SK-N-SH (cell line): ENCODE data around the gene RNGTT.

Experiments
- CHD2 ChIP-seq: fragments of 150-350 bp; IDR thresholded peaks from 2 replicates; pipeline ENCODE4 v1.6.1; 2018; ENCODE audit warnings: low read length; ENCODE audit not compliant: partially characterized antibody
- MEF2A ChIP-seq: IDR thresholded peaks from 2 replicates; pipeline ENCODE4 v1.4.0; 2012; ENCODE audit warnings: low read depth, borderline replicate concordance
- POLR2AphosphoS5 ChIP-seq: IDR thresholded peaks from 2 replicates; pipeline ENCODE4 v1.6.1; 2012; ENCODE audit warnings: low read depth, low read length
- REST ChIP-seq: IDR thresholded peaks from 2 replicates; pipeline ENCODE4 v1.6.1; 2012; ENCODE audit warnings: mild to moderate bottlenecking, low read depth, low read length, moderate library complexity
- RXRA ChIP-seq: IDR thresholded peaks from 2 replicates; pipeline ENCODE4 v1.4.0; 2012; ENCODE audit warnings: low read depth, mild to moderate bottlenecking, borderline replicate concordance
- TEAD4 ChIP-seq: IDR thresholded peaks from 2 replicates; pipeline ENCODE4 v1.4.0; 2012; ENCODE audit warnings: mild to moderate bottlenecking, borderline replicate concordance; ENCODE audit not compliant: insufficient read depth

- TF ChIP-seq CHD2 (no peak), REST (no peak), MEF2A (no peak), RXRA (no peak), TEAD4 (no peak), POLR2AphosphoS5 (no peak)
Measured at GRCh38 chr6:88712243-88712936, 251.0 kb downstream of the RNGTT start.
